H1 (cell line): ENCODE results near the gene COMMD1. TPM values are rescaled to one million over a fixed set of nuclear protein-coding genes. Genes with fewer than 3 reads are reported as not detected.

ENCODE experiments used
- CTCF ChIA-PET: fragments of 300-600 bp; sonication (Branson Sonifier 250); formaldehyde crosslinking; loops from one replicate; lab custom pipeline; 2021; ENCODE audit not compliant: partially characterized antibody; lab: Charles Lee
- POLR2A ChIA-PET: fragments of 300-600 bp; sonication (Branson Sonifier 250); formaldehyde crosslinking; loops from one replicate; lab custom pipeline; 2021; ENCODE audit warnings: inconsistent platforms; ENCODE audit not compliant: partially characterized antibody; lab: Charles Lee
- DNase-seq, 2 experiments: peaks; one replicate each; pipeline versions ENCODE4 v3.0.0 to v3.0.0-alpha.2; 2010 to 2022; ENCODE audit warnings: low spot score in 2 of 2, low read depth in 1 of 2, mixed read lengths in 1 of 2
- FAIRE-seq: peaks from 2 replicates; lab custom pipeline; 2011; peaks lifted over from hg19 to GRCh38; lab: Jason Lieb, UNC
- H2AFZ ChIP-seq: 2 replicates; pipeline ENCODE4 v1.8.1; 2012; ENCODE audit warnings: low read length, inconsistent platforms
- H2AK5ac ChIP-seq: 2 replicates; pipeline ENCODE4 v1.6.1; 2013; ENCODE audit warnings: low read depth, low read length
- H2BK120ac ChIP-seq: replicated peaks from 2 replicates; pipeline ENCODE3; 2013; ENCODE audit warnings: low read depth, low read length, inconsistent platforms
- H2BK12ac ChIP-seq: 2 replicates; pipeline ENCODE4 v1.6.1; 2013; ENCODE audit warnings: low read depth, low read length
- H2BK15ac ChIP-seq: 2 replicates; pipeline ENCODE4 v1.6.1; 2013; ENCODE audit warnings: low read length
- H2BK20ac ChIP-seq: 2 replicates; pipeline ENCODE4 v1.6.1; 2013; ENCODE audit warnings: low read length
- H2BK5ac ChIP-seq: 2 replicates; pipeline ENCODE4 v1.6.1; 2013; ENCODE audit warnings: low read depth, low read length
- H3K14ac ChIP-seq: 2 replicates; pipeline ENCODE4 v1.6.1; 2013; ENCODE audit warnings: inconsistent platforms; ENCODE audit not compliant: insufficient read length
- H3K18ac ChIP-seq: 2 replicates; pipeline ENCODE4 v1.6.1; 2013; ENCODE audit warnings: low read length; ENCODE audit errors: extremely low read depth
- H3K23ac ChIP-seq: 2 replicates; pipeline ENCODE4 v1.6.1; 2013; ENCODE audit warnings: inconsistent platforms; ENCODE audit not compliant: insufficient read length
- H3K23me2 ChIP-seq: 2 replicates; pipeline ENCODE4 v1.6.1; 2013; ENCODE audit warnings: low read depth, low read length
- H3K27ac ChIP-seq: 2 replicates; pipeline ENCODE4 v1.6.1; 2011; ENCODE audit warnings: low read depth, low read length, inconsistent platforms
- H3K27me3 ChIP-seq, 4 experiments: replicated peaks in 1 of 4; 1 replicate in 1 of 4; 2 replicates in 3 of 4; pipeline versions ENCODE4 v1.6.1 to v1.8.1; 2011 to 2013; ENCODE audit warnings: low read length in 3 of 4, mild to moderate bottlenecking in 3 of 4, inconsistent platforms in 2 of 4, mixed read lengths in 2 of 4, moderate library complexity in 1 of 4; ENCODE audit not compliant: control insufficient read depth in 3 of 4, insufficient read depth in 3 of 4; ENCODE audit errors: extremely low read depth in 1 of 4
- H3K36me3 ChIP-seq, 4 experiments: 2 replicates each; pipeline versions ENCODE4 v1.6.1 to v1.8.1; 2011 to 2013; ENCODE audit warnings: mild to moderate bottlenecking in 4 of 4, low read length in 3 of 4, moderate library complexity in 2 of 4, control low read depth in 1 of 4, inconsistent platforms in 1 of 4; ENCODE audit not compliant: insufficient read depth in 4 of 4, control insufficient read depth in 2 of 4
- H3K4ac ChIP-seq: replicated peaks from 2 replicates; pipeline ENCODE3; 2013; ENCODE audit warnings: low read length, low read depth, mixed read lengths, inconsistent platforms; ENCODE audit not compliant: insufficient read length
- H3K4me1 ChIP-seq, 4 experiments: replicated peaks in 1 of 4; 1 replicate in 1 of 4; 2 replicates in 3 of 4; pipeline versions ENCODE4 v1.6.1 to v1.8.1; 2011 to 2013; ENCODE audit warnings: low read length in 3 of 4, inconsistent platforms in 2 of 4, mixed read lengths in 1 of 4; ENCODE audit not compliant: insufficient read depth in 4 of 4, control insufficient read depth in 3 of 4
- H3K4me2 ChIP-seq, 2 experiments: 2 replicates each; pipeline versions ENCODE4 v1.6.1 to v1.8.1; 2011 to 2013; ENCODE audit warnings: low read depth in 2 of 2, low read length in 2 of 2, control low read depth in 1 of 2, inconsistent platforms in 1 of 2, mild to moderate bottlenecking in 1 of 2; ENCODE audit not compliant: insufficient read depth in 1 of 2
- H3K4me3 ChIP-seq, 4 experiments: fragments of 200-600, 300-600 bp in 1 of 4; sonication (generic), shearing (Covaris generic), sonication (Bioruptor Twin) in 1 of 4; 2 replicates each; pipeline versions ENCODE4 v1.5.1 to v1.8.1; 2011 to 2016; ENCODE audit warnings: low read length in 4 of 4, low read depth in 3 of 4, control low read depth in 2 of 4, inconsistent platforms in 2 of 4, mild to moderate bottlenecking in 2 of 4, mixed read lengths in 1 of 4, moderate library complexity in 1 of 4; ENCODE audit not compliant: insufficient read depth in 2 of 4; ENCODE audit errors: extremely low read depth in 1 of 4
- H3K56ac ChIP-seq: replicated peaks from 2 replicates; pipeline ENCODE3; 2013; ENCODE audit warnings: low read depth, mild to moderate bottlenecking, mixed read lengths, low read length, inconsistent platforms; ENCODE audit not compliant: insufficient read length
- H3K79me1 ChIP-seq: 2 replicates; pipeline ENCODE4 v1.6.1; 2013; ENCODE audit warnings: low read depth, low read length, control low read depth
- H3K79me2 ChIP-seq, 2 experiments: 2 replicates each; pipeline versions ENCODE4 v1.6.1 to v1.8.1; 2012 to 2013; ENCODE audit warnings: low read length in 2 of 2, mild to moderate bottlenecking in 2 of 2, inconsistent platforms in 1 of 2; ENCODE audit not compliant: insufficient read depth in 2 of 2, control insufficient read depth in 1 of 2
- H3K9ac ChIP-seq, 4 experiments: replicated peaks in 1 of 4; 1 replicate in 1 of 4; 2 replicates in 3 of 4; pipeline versions ENCODE4 v1.6.1 to v1.8.1; 2011 to 2013; ENCODE audit warnings: low read depth in 3 of 4, low read length in 3 of 4, control low read depth in 2 of 4, mild to moderate bottlenecking in 2 of 4, moderate library complexity in 2 of 4, inconsistent platforms in 1 of 4; ENCODE audit errors: extremely low read depth in 1 of 4
- H3K9me3 ChIP-seq, 2 experiments: 2 replicates each; pipeline versions ENCODE4 v1.6.1 to v1.8.1; 2012 to 2013; ENCODE audit warnings: mild to moderate bottlenecking in 2 of 2, moderate library complexity in 2 of 2, control low read depth in 1 of 2, inconsistent platforms in 1 of 2, low read depth in 1 of 2, low read length in 1 of 2, mixed read lengths in 1 of 2; ENCODE audit not compliant: insufficient read depth in 2 of 2
- H4K20me1 ChIP-seq, 2 experiments: replicated peaks in 1 of 2; 2 replicates each; pipeline versions ENCODE3 to v1.8.1; 2011 to 2013; ENCODE audit warnings: inconsistent platforms in 2 of 2, low read length in 2 of 2, mild to moderate bottlenecking in 1 of 2; ENCODE audit not compliant: insufficient read depth in 2 of 2, control insufficient read depth in 1 of 2
- H4K5ac ChIP-seq: 2 replicates; pipeline ENCODE4 v1.6.1; 2013; ENCODE audit warnings: low read length, low read depth, mixed read lengths, inconsistent platforms; ENCODE audit not compliant: insufficient read length
- H4K8ac ChIP-seq: 2 replicates; pipeline ENCODE4 v1.8.0; 2013; ENCODE audit warnings: mild to moderate bottlenecking, moderate library complexity, low read length, inconsistent platforms; ENCODE audit not compliant: insufficient read depth; ENCODE audit errors: extremely low read depth
- H4K91ac ChIP-seq: replicated peaks from 2 replicates; pipeline ENCODE3; 2013; ENCODE audit warnings: low read length, mixed read lengths, inconsistent platforms; ENCODE audit not compliant: insufficient read length
- CREB1 ChIP-seq: IDR thresholded peaks from 2 replicates; pipeline ENCODE4 v1.6.1; 2012; ENCODE audit warnings: inconsistent platforms
- SP1 ChIP-seq: IDR thresholded peaks from 2 replicates; pipeline ENCODE4 v1.6.1; 2011; ENCODE audit warnings: low read depth, low read length
- WGBS, 2 experiments: shearing (Covaris generic) in 1 of 2; methylation state at CpG; one replicate each; pipeline versions ENCODE4 v1.1.6 to v1.1.7; 2013 to 2015; ENCODE audit warnings: low lambda C conversion rate in 2 of 2, mixed read lengths in 2 of 2, inconsistent platforms in 1 of 2, low coverage in 1 of 2, missing lambda C conversion rate in 1 of 2; ENCODE audit not compliant: insufficient replicate concordance in 2 of 2, insufficient coverage in 1 of 2, insufficient read length in 1 of 2; ENCODE audit errors: extremely low coverage in 1 of 2, missing lambda C conversion rate in 1 of 2; 5-methylcytosine and 5-hydroxymethylcytosine counted together
- polyA plus RNA-seq, 7 experiments: library from polyadenylated mRNA; depleted of rRNA in 3 of 7; stranded (reverse) in 5 of 7; unstranded in 2 of 7; fragments of >200 nt in 5 of 7; fragments of 200-250 nt in 2 of 7; gene quantifications; 1 replicate in 5 of 7; 2 replicates in 1 of 7; 4 replicates in 1 of 7; pipeline versions ENCODE4 v1.2.1 to v1.2.3, GENCODE V29; 2011 to 2013; ENCODE audit warnings: missing spikeins in 2 of 7, mixed read lengths in 2 of 7
- total RNA-seq: library from RNA; stranded (reverse); fragmentation: NEBNext Ultra II Directional; extraction: Animal tissue kit (Norgen Biotek cat#: 25700); gene quantifications from 2 replicates; pipeline ENCODE4 v1.2.1, GENCODE V29; 2021

COMMD1 gene
- total and polyA plus RNA-seq, 2 of the 8 experiments (the other 6 are each of a cell fraction or from before 2014, with no cell fraction given) = 23.5 to 28.3 TPM

GRCh38 chr2:61946666-61947065 lies 41.2 kb downstream of the COMMD1 start:
- Histone ChIP-seq H3K4me3 (no peak overlapping the region), H4K91ac (no peak overlapping the region), H3K9me3 (no peaks in the 10 kb centered on the region), H2BK15ac (no peak overlapping the region), H2AFZ (no peak overlapping the region), H3K79me1 (no peaks in the 10 kb centered on the region), H3K36me3 (no peaks in the 10 kb centered on the region), H3K27me3 (no peaks in the 10 kb centered on the region), H2BK120ac (no peak overlapping the region), H3K56ac (no peak overlapping the region), H3K23me2 (no peaks in the 10 kb centered on the region), H3K23ac (no peak overlapping the region), H2BK5ac (no peak overlapping the region), H3K4me2 (no peak overlapping the region), H3K27ac (no peak overlapping the region), H3K4me1 (no peaks in the 10 kb centered on the region; a peak in 1 of 7 replicates), H2BK20ac (no peak overlapping the region), H2AK5ac (no peak overlapping the region), H3K9ac (no peak overlapping the region), H2BK12ac (no peak overlapping the region), H4K20me1 (no peaks in the 10 kb centered on the region), H4K5ac (no peak overlapping the region), H3K4ac (no peak overlapping the region), H3K79me2 (no peaks in the 10 kb centered on the region), H3K14ac (no peak overlapping the region), H3K18ac (no peak overlapping the region), H4K8ac (no peak overlapping the region)
- FAIRE-seq (no peak), DNase-seq (no peak)
- ChIA-PET POLR2A (no interaction called here), CTCF (no interaction called here)
- TF ChIP-seq SP1 (no peak), CREB1 (no peak)
- 78 to 100% methylated on average over 2 to 4 of the region's 4 CpGs for WGBS, 2 experiments
